ENCODE data around the gene SCP2D1.
A peak's percentile ranks its signal among the peaks of the same experiment; 100 is the strongest.
"Not testable (repeated sequence)": the region's sequence is repeated elsewhere in the genome, so short reads cannot be mapped to it uniquely, and the experiment has no call there.

SCP2D1 gene

DNA sequence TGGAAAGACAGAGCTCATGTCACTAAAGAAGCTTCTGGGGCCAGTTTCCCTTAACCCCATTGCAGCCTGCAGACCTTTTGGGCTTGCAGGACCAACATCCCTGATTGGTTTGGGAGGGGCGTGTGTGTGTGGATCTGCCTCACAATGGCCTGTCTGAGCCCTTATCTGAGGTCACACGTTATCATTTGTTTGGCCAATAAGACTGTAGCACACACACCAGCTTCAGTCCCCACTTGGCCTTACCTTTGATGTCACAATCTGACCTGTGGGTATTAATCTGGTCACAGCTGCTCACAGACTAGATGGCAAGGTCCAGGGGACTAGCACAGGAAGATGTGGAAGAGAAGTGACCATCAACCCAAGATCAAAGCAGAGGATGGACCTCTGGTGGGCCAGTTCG, at the start of gene SCP2D1:
SCP2D1 (plus strand) TSS at position 301 of the 400 bp plus-strand sequence; CDS start at position 334, 33 bp downstream.
- no peak for DNase-seq (ENCODE audit: low spot score)

- no peak for DNase-seq (ENCODE audit: low spot score)
Observed at GRCh38 chr20:18767676-18768075, 45.9 kb upstream of the SCP2D1 start.

DNA sequence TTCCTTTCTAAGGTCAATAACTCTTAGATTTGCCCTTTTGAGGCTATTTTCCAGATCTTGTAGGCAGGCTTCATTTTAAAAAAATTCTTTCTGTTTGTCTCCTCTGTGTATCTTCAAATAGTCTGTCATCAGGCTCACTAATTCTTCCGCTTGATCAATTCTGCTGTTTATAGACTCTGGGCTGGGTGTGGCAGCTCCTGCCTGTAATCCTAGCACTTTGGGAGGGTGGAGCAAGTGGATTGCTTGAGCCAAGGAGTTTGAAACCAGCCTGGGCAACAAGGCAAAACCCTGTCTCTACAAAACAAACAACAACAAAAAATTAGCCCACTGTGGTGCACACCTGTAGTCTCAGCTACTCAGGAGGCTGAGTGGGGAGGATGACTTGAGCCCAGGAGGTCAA, 40.0 kb upstream of the SCP2D1 start:
- no peak for DNase-seq (ENCODE audit: low spot score)

DNA sequence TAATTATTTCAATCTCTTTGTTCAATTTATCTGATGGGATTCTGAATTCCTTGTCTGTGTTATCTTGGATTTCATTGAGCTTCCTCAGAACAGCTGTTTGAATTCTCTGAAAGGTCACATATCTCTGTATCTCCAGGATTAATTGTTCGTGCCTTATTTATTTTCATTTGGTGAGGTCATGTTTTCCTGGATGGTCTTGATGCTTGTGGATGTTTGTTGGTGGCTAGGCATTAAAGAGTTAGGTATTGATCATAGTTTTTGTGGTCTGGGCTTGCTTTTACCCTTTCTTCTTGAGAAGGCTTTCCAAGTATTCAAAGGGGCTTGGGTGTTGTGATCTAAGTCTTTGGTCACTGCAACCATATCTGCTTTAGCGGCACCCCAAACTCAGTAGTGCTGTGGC, 39.4 kb upstream of the SCP2D1 start:
- DNase-seq (ENCODE audit: low spot score) = no peak

DNA sequence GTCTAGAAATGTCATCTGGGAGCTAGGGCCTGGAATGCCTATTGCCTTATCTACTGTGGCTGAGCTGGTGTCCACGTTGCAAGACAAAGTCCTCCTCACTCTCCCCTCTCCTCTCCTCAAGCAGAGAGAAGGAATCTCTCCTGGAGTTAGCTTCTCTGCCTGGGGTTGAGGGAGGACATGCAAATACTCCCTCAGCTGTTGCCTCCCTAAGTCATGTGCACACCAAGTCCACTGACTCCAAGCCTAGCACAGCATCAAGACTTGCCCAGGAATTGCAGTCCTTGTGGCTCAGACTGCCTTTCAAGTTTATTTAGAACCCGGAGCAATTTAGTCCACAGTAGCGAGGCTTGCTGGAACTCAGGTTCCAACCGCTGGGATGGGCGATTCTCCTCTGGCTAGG, 38.0 kb upstream of the SCP2D1 start:
- no peak for DNase-seq (ENCODE audit: low spot score)

DNA sequence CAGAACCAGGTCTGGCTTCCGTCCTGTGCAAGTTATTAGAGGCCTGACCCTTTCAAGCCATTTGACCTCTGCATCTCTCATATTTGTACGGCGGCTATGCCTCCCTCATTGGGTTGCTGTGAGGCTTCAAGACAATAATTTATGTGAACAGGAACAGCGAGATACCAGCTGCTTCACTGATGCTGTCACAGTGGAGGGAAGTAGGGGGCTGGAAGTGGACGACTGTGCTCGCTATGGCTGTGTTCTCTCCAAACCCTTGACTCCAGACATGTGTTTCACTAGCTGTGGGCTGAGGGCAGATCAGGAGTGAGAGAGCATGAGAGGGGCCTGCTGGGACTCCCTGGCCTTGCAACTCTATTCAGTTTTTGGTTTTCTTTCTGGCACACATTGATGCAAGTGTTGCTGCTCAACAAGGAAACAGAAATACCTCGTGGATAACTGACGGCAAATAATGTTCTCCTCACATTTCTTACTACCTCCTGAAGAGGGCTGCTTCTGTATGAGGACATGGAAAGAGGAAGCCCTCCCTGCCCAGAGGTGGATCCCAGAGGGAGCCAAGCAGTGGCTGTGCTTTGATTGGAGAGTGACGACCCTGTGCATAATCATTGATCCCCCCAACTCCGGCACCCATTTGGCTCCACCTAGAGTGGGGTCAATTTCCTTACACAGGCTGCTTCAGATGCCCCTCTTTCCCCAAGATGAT, 34.7 kb upstream of the SCP2D1 start:
- no peak for DNase-seq (ENCODE audit: low spot score)

DNA sequence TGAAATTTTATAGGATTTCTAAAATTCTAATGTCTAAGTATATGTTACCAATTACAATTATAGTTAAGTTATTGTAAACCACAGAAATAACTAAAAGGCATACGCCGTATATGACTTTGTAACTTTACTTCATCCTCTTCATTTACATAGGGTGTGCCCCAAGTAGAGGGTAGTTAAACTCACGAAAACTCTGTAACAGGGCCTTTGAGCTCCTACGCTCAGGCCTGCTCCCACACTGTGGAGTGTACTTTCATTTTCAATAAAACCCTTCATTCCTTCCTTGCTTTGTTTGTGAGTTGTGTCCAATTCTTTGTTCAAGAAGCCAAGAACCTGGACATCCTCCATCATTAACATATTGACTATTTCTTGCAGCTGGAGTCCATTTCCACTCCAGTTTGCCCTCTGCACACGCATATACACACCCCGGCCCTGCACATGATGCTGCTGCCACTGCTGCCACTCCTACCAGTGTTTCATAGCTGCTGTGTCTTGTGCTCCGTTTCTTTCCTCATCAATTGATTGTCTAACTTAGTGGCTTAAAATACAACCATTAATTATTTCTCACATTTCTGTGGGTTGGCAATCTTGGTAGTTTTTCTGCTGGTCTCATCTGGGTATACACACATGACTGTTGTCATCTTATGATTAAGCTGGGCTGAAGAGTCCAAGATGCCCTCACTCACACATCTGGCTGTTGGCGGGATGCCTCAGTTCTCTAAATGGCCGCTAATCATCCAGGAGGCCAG, 33.0 kb upstream of the SCP2D1 start:
- no peak for DNase-seq (ENCODE audit: low spot score)

- no peak for DNase-seq (ENCODE audit: low spot score)
Observed at GRCh38 chr20:18781509-18781908, 32.1 kb upstream of the SCP2D1 start.

GRCh38 chr20:18783385-18783959, 30.1 kb upstream of the SCP2D1 start:
- DNase-seq (ENCODE audit: low spot score) = no peak

DNA sequence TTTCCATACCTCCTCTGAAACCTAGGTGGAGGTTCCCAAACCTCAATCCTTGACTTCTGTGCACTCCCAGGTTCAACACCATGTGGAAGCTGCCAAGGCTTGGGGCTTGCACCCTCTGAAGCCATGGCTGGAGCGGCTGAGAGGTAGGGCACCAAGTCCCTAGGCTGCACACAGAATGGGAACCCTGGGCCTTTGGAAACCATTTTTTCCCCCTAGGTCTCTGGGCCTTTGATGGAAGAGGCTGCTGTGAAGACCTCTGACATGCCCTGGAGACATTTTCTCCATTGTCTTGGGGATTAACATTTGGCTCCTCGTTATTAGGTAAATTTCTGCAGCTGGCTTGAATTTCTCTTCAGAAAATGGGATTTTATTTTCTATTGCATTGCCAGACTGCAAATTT, 26.5 kb upstream of the SCP2D1 start:
- not testable (repeated sequence) for DNase-seq (ENCODE audit: low spot score)

DNA sequence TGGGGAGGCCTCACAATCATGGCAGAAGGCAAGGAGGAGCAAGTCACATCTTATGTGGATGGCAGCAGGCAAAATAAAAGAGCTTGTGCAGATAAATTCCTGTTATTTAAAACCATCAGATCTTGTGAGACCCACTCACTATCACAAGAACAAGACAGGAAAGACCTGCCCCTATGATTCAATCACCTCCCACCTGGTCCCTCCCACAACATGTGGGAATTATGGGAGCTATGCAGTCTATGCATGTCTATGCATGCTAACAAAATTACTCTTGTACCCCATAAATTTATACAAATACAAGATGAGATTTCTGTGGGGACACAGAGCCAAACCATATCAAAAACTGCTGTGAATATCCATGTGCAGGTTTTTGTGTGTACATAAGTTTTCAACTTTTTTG, 25.6 kb upstream of the SCP2D1 start:
- DNase-seq (ENCODE audit: low spot score) = no peak

DNA sequence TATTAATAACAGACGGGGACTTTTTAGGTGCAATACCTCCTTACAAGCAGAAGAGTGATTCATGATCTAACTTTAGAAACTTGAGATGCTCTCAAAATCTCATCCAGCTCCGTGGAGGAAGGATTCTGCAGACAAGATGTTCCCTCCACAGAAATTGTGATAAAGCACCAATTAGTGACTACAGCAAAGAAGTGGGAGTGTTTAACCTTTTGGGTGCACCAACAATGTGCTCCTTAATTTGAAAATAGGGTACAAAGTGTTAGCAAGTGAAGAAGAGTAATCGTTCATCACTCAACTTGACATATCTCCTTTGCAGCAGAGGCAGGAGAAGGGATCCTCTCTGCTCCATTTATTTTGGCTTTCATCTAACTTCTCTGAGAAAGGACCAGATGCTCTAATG, 22.8 kb upstream of the SCP2D1 start:
- no peak for DNase-seq (ENCODE audit: low spot score)

- DNase-seq (ENCODE audit: low spot score) = peak; percentile 84
Observed at GRCh38 chr20:18793625-18794427, 19.8 kb upstream of the SCP2D1 start.

DNA sequence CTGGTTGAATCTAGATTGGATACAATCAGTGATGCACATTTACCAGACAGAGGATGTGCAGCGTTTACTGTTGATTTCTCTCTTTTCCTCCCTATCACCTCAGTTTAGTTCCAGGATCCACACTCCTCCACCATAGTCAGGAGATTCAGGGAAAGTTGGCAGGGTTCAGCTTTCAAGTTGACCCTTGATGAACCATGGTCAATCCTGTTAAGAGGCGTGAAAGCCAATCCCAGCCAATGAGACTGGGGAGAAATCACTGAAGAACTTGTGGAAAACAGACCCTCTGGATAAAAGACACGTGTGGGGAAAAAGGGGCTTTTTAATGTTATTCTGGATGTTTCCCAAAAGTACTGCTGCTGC, 19.2 kb upstream of the SCP2D1 start:
- DNase-seq (ENCODE audit: low spot score) = no peak

DNA sequence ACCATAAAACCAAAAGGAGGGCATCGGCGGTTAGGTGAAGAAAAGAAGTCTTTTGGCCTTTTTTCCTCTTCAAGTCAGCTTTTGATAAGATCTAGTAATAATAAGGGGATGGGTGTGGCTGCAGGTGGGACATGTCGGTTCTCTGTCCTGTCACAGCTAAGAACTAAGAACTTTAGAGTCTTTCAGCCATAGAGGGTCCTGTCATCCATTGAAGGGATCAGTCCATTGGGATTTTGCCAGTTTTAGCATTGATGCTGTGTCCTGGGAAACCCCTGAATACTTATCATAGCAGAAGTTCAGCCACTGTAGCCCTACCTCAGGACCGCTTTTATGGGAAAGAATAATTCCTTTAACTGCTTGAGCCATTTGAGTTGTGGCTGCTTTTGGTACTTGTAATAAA, 18.2 kb upstream of the SCP2D1 start:
- DNase-seq (ENCODE audit: low spot score) = no peak

GRCh38 chr20:18796282-18796833, 17.2 kb upstream of the SCP2D1 start:
- DNase-seq (ENCODE audit: low spot score) = no peak

- DNase-seq (ENCODE audit: low spot score) = no peak
Observed at GRCh38 chr20:18801516-18801915, 12.1 kb upstream of the SCP2D1 start.

DNA sequence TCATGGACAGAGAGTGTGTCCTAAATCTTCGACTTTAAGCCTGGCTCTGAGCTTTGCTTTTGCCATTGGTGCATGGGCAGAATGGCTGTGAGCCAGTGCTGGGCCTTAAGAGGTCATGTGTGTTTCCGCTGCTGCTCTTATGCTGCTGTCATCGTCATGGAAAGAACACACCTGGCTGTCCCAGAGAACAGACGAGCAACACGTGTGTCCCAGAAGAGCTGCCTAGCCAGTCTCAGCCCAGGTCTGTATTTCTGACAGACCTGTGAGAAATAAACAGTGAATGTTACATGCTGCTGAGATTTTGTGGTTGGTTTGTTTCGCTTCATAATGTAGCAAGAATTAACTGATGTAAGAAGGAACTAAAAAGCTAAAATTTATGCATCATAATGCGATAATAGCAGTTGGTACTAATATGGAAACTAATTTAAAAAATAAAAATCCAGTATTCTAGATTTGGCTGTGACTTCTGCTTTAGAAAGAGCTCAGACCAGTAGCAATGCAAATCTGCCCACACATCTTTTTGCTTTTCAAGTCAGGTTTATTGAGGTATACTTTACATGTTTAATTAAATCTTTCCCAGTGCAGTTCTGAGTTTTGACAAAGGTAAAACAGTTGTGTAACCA, 11.5 kb upstream of the SCP2D1 start:
- peak; percentile 91 for DNase-seq (ENCODE audit: low spot score)

GRCh38 chr20:18805881-18806280, 7.7 kb upstream of the SCP2D1 start:
- no peak for DNase-seq (ENCODE audit: low spot score)

GRCh38 chr20:18808712-18809111, 4.9 kb upstream of the SCP2D1 start:
- peak; percentile 69 for DNase-seq (ENCODE audit: low spot score)

- no peak for DNase-seq (ENCODE audit: low spot score)
Observed at GRCh38 chr20:18811186-18811585, 2.4 kb upstream of the SCP2D1 start.

DNA sequence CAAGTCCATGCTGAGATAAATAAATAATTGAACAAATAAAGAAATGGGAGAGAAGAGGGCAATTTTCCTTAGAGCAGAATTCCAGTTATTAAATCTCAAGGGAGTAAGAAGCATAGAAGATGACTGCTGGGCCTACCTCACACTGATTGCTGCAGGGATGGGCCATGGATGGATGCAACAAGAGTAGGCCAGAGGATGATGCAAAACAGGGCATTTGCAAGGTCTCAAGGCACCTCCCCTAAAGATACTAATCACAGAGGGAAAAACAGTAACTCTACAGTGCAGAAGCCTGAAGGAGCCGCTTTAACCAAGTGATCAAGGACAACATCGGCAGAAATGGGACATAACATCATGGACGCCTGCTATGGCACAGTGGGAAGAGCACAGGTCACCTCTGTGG, 1.7 kb upstream of the SCP2D1 start:
- DNase-seq (ENCODE audit: low spot score) = no peak

All from germinal center (tissue), 1 donor.